ENCODE results near the gene TRIM31.

- TF ChIP-seq CTCF (IDR thresholded peaks at IDR 0.05) (no peak), EZH2phosphoT487 (IDR thresholded peaks at IDR 0.05; ENCODE audit: borderline replicate concordance, low read depth) (no peak), EP300 (IDR thresholded peaks at IDR 0.05; ENCODE audit: borderline replicate concordance in 1 of 2, low read depth in 1 of 2, low read length in 1 of 2) (no peak), NRF1 (IDR thresholded peaks at IDR 0.05; ENCODE audit: low read depth, low read length) (no peak), MAX (IDR thresholded peaks at IDR 0.05; ENCODE audit: low read depth) (no peak), POLR2AphosphoS5 (IDR thresholded peaks at IDR 0.05; ENCODE audit: low read depth, low read length) (no peak), SMC3 (IDR thresholded peaks at IDR 0.05; ENCODE audit: low read depth, low read length) (no peak), REST (IDR thresholded peaks at IDR 0.05; ENCODE audit: low read depth, low read length) (no peak)
Observed at GRCh38 chr6:30071858-30072257, 41.0 kb downstream of the TRIM31 start.
